GM21576 (cell line): Measurements from ENCODE around the gene UBASH3A.

Experiments
- ATAC-seq: cut with Tn5 transposase; IDR thresholded peaks from one replicate; pipeline ENCODE4 v1.9.1; 2021; ENCODE audit warnings: mild to moderate bottlenecking, moderate library complexity; ENCODE audit not compliant: unreplicated experiment

Gene UBASH3A

GRCh38 chr21:42409366-42409765, 5.7 kb downstream of the UBASH3A start:
- no peak for ATAC-seq

GRCh38 chr21:42411197-42411869, 7.6 kb downstream of the UBASH3A start:
- ATAC-seq, result no peak

- no peak for ATAC-seq
These were observed 8.4 kb downstream of the UBASH3A start for GRCh38 chr21:42411891-42412635.

GRCh38 chr21:42412636-42412933, 8.9 kb downstream of the UBASH3A start:
- no peak for ATAC-seq

- no peak for ATAC-seq
These were observed 9.4 kb downstream of the UBASH3A start for GRCh38 chr21:42413093-42413492.

GRCh38 chr21:42413500-42413899, 9.8 kb downstream of the UBASH3A start:
- no peak for ATAC-seq

GRCh38 chr21:42414066-42414465, 10.4 kb downstream of the UBASH3A start:
- no peak for ATAC-seq

GRCh38 chr21:42414553-42414927, 10.8 kb downstream of the UBASH3A start:
- no peak for ATAC-seq

GRCh38 chr21:42414928-42415769, 11.4 kb downstream of the UBASH3A start:
- peak; percentile 60 for ATAC-seq

- no peak for ATAC-seq
These were observed 13.8 kb downstream of the UBASH3A start for GRCh38 chr21:42417533-42417932.

GRCh38 chr21:42418886-42419285, 15.2 kb downstream of the UBASH3A start:
- no peak for ATAC-seq

- ATAC-seq, result no peak
These were observed 16.1 kb downstream of the UBASH3A start for GRCh38 chr21:42419845-42420244.

GRCh38 chr21:42421018-42421793, 17.5 kb downstream of the UBASH3A start:
- ATAC-seq, result no peak

GRCh38 chr21:42423197-42423675, 19.5 kb downstream of the UBASH3A start:
- peak; percentile 50 for ATAC-seq

GRCh38 chr21:42423685-42424084, 20.0 kb downstream of the UBASH3A start:
- no peak for ATAC-seq

- ATAC-seq, result peak; percentile 36
These were observed 21.3 kb downstream of the UBASH3A start for GRCh38 chr21:42424914-42425541.

- ATAC-seq, result peak; percentile 8
These were observed 21.9 kb downstream of the UBASH3A start for GRCh38 chr21:42425591-42425990.

- no peak for ATAC-seq
These were observed 22.7 kb downstream of the UBASH3A start for GRCh38 chr21:42426424-42426823.

GRCh38 chr21:42426876-42427480, 23.3 kb downstream of the UBASH3A start:
- no peak for ATAC-seq

- ATAC-seq, result no peak
These were observed 24.2 kb downstream of the UBASH3A start for GRCh38 chr21:42427809-42428419.
